ENCODE results near the gene NPLOC4.

DNA sequence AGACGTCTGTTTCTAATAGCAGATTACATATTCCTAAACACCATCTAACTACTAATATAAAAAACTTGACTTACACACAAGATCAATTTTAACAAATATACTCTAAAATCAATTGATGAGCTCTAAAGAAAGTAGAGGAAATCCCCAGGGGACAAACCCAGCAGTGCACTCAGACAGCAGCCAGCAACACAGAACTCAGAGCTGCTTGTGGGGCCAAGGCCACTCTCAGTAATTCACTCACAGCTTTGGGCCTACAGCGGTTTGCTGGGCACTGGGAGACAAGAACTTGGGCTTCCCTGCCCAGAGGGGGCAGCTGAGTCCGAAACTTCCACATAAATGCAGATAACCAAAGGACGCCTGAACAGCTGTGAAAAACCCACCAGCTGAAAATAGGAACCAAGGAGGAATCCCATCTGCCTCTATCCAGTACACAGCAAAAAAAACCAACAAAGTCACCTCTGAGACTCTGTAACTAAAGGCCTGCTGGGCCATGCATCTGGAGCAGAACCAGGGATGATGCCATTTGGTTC, 21.4 kb downstream of the NPLOC4 start:
- no peak for TF ChIP-seq ZBTB1 (CRISPR knock-in tag; IDR thresholded peaks at IDR 0.05; ENCODE audit: borderline replicate concordance, low read depth)
- no peak for TF ChIP-seq SMC3 (conservative IDR thresholded peaks at IDR 0.05; ENCODE audit: insufficient read depth, low read depth, low read length)
- TF ChIP-seq PCBP1 (IDR thresholded peaks at IDR 0.05; ENCODE audit: low read depth, low read length, poor library complexity, severe bottlenecking) = no peak
- TF ChIP-seq ZNF146 (CRISPR knock-in tag; IDR thresholded peaks at IDR 0.05; ENCODE audit: unreplicated experiment) = no peak
- TF ChIP-seq ZNF253 (CRISPR knock-in tag; conservative IDR thresholded peaks at IDR 0.05) = no peak
- TF ChIP-seq ZNF354B (CRISPR knock-in tag; IDR thresholded peaks at IDR 0.05) = no peak
- TF ChIP-seq ZBTB11 (CRISPR knock-in tag; IDR thresholded peaks at IDR 0.05) = no peak

Data from K562 (cell line).